GM15510 (cell line): ENCODE data around the gene PDZRN3.

Experiments
- POLR2A ChIP-seq: IDR thresholded peaks from 3 replicates; pipeline ENCODE4 v1.6.1; 2011; ENCODE audit warnings: borderline replicate concordance; ENCODE audit not compliant: insufficient read length; ENCODE audit errors: extremely low read depth

Gene PDZRN3

DNA sequence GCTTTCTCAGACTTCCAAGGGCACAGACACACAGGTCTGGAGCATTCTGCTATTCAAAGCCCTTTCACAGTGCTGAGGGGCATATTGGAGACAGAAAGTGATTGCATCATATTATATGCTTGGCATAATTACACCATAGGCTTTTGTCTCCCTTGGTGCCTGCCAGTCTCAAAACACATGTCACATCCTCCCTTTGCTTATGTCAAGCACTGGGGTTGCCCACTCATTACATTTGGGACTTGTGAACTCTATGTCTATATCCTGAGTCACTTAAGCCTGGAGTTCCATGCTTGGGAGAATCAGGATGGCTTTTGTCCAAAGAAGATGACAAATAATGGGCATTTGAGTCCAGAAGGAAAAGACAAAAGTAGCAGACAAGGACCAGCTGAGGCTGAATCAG, 12.3 kb upstream of the PDZRN3 start:
- no peak for TF ChIP-seq POLR2A

DNA sequence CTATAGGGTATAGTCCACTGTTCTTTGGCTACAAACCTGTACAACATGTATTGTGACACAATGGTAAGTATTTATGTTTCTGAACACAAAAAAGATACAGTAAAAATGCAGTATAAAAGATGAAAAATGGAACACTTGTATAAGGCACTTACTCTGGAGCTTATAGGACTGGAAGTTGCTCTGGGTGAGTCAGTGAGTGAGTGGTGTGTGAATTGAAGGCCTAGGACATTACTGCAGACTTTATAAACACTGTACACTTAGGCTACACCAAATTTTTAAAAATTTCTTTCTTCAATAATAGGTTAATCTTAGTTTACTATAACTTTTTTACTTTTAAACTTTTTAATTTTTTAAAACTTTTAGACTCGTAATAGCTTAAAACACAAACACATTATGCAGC, 10.5 kb upstream of the PDZRN3 start:
- no peak for TF ChIP-seq POLR2A

DNA sequence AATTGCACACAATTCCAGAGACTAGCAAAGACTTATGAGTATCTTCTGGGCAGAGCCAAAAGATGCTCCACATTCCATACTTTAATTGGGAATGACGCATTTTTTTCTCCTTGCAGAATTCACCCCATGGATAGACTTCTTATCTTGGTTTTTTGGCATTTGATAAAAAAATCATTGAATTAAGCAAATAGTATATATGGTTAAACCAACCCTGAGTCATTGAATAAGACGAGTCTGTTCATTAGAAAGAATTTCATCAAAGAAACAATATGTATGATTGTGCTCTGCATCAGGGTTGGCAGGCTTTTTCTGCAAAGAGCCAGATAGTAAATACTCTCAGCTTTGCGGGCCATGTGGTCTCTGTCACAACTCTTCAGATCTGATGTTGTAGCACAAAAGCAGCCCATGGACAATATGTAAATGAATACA, 9.2 kb upstream of the PDZRN3 start:
- TF ChIP-seq POLR2A = no peak

DNA sequence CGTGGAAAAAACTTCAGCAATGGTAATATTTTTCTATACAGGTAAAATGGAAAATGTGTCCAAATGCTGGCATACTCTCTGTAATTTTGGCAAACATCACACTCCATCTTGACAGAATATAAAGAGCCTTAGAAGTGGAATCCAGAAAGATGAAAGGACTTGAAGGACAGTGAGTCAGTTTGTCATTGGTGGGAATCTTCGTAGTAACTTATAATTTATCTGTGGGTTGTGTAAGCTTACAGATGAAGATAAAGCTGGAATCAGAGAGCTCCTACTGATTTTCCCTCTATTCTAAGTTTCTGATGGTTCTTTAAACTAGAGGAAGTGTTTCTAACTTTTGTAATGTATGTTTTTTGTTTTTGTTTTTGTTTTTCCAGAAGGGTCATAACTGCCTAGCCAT, 8.7 kb upstream of the PDZRN3 start:
- no peak for TF ChIP-seq POLR2A

DNA sequence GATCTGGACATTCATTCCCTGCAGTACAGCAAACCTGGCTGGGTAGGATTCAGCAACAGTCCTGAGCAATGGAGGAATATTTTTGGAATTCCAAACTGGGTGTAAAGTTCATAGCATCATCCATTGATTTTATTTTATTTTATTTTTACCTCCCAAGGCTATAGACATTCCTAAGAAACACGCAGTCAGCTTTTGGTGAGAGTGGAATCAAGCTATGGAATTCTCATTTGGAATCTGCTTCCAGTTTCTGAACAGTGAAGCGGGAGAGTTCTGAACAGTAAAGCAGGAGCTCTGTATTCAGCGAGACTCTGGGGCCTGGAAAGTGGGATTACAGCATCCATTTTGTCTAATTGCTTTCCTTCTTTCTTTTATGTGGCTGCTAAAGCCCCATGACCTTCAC, 1.4 kb upstream of the PDZRN3 start:
- TF ChIP-seq POLR2A = no peak

DNA sequence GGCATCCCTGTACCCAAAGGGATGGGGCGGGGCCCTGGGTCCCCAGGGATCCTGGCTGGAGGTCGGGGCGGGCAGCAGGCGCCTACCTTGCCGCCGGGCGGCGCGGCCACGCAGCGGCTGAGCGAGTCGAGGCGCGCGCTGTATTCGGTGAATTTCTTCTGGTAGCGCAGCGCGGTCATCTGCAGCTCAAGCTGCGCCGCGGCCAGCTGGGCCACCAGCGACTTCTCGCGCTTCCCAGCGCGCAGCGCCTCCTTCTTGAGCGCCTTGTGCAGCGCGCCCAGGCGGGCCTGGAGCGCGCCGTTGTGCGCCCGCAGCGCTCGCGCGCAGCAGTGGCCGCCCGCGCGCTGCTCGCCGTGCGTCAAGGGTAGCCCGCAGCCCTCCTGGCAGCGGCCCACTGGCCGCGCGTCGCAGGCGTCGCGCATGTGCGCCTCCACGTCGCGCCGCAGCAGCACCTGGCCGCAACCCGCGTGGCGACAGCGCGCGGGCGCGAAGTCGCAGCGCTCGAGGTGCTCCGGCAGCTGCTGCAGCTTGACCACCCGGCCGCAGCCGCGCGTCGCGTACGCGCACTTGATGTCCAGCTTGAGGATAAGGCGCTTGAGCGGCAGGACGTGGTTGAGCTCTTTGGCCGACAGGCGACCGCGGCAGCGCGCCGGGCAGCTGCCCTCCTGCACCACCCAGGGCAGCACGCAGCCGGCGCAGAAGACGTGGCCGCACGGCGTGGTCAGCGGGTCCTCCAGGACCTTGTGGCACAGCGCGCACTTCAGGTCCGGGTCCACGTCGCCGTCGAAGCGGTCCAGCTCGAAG, 522 bp downstream of the PDZRN3 start:
- TF ChIP-seq POLR2A = no peak

DNA sequence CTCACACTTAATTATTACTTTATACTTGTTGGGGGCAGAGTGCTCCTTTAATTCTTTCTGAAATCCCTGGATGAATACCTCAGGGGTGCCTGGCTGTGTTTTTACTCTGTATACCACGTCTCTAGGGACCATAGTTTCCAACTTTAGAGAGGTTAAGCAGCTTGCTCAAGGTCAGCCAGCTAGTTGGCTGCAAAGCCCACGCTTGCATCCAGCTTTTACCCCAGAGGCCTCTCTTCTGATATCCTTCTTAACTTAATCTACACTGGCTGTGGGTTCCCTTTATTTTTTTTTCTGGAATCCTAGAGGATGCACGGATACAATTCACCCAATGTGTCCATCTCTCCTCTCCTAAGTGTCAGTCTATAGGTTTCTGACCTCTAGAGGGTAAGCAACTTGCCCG, 1.4 kb downstream of the PDZRN3 start:
- no peak for TF ChIP-seq POLR2A

DNA sequence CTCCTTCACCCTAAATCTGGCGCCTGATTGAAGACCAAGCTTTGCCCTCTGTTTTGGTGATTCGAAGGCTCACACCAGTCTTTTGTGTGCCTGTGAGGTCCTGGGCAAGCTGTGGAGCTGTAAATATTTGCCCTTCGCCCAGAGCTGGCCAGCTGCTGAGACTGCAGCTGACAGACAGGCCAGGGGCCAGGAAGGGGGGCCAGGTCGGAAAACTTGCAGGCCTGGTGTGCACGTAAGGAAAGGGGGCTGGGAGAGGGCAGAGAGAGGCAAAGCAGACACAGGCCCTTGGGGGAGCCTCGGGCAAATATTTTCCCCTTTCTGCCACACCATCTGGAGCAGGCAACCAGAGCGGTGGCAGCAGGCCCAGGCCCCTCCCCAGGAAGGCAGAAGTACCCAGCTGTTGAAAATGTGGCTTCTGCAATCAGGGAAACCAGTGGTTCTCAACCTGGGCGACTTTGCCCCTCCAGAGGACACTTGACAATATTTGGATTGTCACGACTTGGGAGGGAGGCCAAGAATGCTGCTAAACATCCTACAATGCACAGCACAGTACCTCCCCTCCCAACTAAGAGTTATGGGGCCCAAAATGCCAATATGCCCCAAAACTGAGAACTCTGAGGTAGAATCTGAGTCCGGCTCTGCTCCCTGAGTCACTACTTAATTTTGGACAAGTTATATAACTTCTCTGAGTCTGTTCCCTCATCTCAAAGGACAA, 2.5 kb downstream of the PDZRN3 start:
- no peak for TF ChIP-seq POLR2A

GRCh38 chr3:73621388-73621787, 3.4 kb downstream of the PDZRN3 start:
- no peak for TF ChIP-seq POLR2A

GRCh38 chr3:73618461-73618860, 6.3 kb downstream of the PDZRN3 start:
- TF ChIP-seq POLR2A = no peak

DNA sequence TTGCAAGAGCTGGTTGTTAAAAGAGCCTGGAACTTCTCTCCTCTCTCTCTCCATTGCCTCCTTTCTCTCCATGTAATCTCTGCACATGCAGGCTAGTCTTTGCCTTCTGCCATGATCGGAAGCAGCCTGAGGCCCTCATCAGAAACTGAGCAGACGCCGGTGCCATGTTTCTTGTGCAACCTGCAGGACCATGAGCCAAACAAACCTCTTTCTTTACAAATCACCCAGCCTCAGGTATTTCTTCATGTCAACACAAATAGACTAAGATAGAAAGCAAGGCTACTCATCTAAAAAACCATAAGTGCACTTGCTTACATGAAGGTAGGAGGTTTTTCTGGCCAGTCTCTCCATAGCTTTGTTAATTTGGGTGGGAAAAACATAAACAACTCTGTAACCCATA, 8.7 kb downstream of the PDZRN3 start:
- no peak for TF ChIP-seq POLR2A

- no peak for TF ChIP-seq POLR2A
These were observed 10.3 kb downstream of the PDZRN3 start for GRCh38 chr3:73614419-73614818.

DNA sequence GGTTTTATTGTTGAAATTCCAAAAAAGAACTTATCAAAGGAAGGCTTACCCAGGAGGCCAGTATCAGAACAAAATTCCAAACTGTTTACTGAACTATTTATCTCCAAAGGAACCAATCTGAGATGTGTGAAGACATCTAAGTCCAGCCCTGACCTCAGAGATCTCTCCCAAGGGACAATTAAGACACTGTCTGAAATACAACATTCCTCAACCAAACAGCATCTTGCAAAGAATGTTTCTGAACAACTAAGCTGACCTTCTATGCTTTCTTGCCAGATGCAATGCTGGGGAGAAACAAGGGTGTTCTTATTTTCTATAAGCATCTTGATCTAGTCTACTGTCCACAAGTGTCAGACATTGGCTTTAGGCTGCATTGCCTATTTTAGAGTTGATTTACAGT, 13.6 kb downstream of the PDZRN3 start:
- no peak for TF ChIP-seq POLR2A

GRCh38 chr3:73610493-73610892, 14.2 kb downstream of the PDZRN3 start:
- TF ChIP-seq POLR2A = no peak

GRCh38 chr3:73609655-73610054, 15.1 kb downstream of the PDZRN3 start:
- no peak for TF ChIP-seq POLR2A

GRCh38 chr3:73609315-73609641, 15.5 kb downstream of the PDZRN3 start:
- TF ChIP-seq POLR2A = no peak
